H1 (cell line): ENCODE results near the gene SLC25A26. TPM values are rescaled to one million over a fixed set of nuclear protein-coding genes. Genes with fewer than 3 reads are reported as not detected.

Source experiments
- CTCF ChIA-PET: fragments of 300-600 bp; sonication (Branson Sonifier 250); formaldehyde crosslinking; loops from one replicate; lab custom pipeline; 2021; ENCODE audit not compliant: partially characterized antibody; lab: Charles Lee
- POLR2A ChIA-PET: fragments of 300-600 bp; sonication (Branson Sonifier 250); formaldehyde crosslinking; loops from one replicate; lab custom pipeline; 2021; ENCODE audit warnings: inconsistent platforms; ENCODE audit not compliant: partially characterized antibody; lab: Charles Lee
- DNase-seq, 2 experiments: peaks; one replicate each; pipeline versions ENCODE4 v3.0.0 to v3.0.0-alpha.2; 2010 to 2022; ENCODE audit warnings: low spot score in 2 of 2, low read depth in 1 of 2, mixed read lengths in 1 of 2
- FAIRE-seq: peaks from 2 replicates; lab custom pipeline; 2011; peaks lifted over from hg19 to GRCh38; lab: Jason Lieb, UNC
- H2AFZ ChIP-seq: 2 replicates; pipeline ENCODE4 v1.8.1; 2012; ENCODE audit warnings: low read length, inconsistent platforms
- H2AK5ac ChIP-seq: 2 replicates; pipeline ENCODE4 v1.6.1; 2013; ENCODE audit warnings: low read depth, low read length
- H2BK120ac ChIP-seq: replicated peaks from 2 replicates; pipeline ENCODE3; 2013; ENCODE audit warnings: low read depth, low read length, inconsistent platforms
- H2BK12ac ChIP-seq: 2 replicates; pipeline ENCODE4 v1.6.1; 2013; ENCODE audit warnings: low read depth, low read length
- H2BK15ac ChIP-seq: 2 replicates; pipeline ENCODE4 v1.6.1; 2013; ENCODE audit warnings: low read length
- H2BK20ac ChIP-seq: 2 replicates; pipeline ENCODE4 v1.6.1; 2013; ENCODE audit warnings: low read length
- H2BK5ac ChIP-seq: 2 replicates; pipeline ENCODE4 v1.6.1; 2013; ENCODE audit warnings: low read depth, low read length
- H3K14ac ChIP-seq: 2 replicates; pipeline ENCODE4 v1.6.1; 2013; ENCODE audit warnings: inconsistent platforms; ENCODE audit not compliant: insufficient read length
- H3K18ac ChIP-seq: 2 replicates; pipeline ENCODE4 v1.6.1; 2013; ENCODE audit warnings: low read length; ENCODE audit errors: extremely low read depth
- H3K23ac ChIP-seq: 2 replicates; pipeline ENCODE4 v1.6.1; 2013; ENCODE audit warnings: inconsistent platforms; ENCODE audit not compliant: insufficient read length
- H3K23me2 ChIP-seq: 2 replicates; pipeline ENCODE4 v1.6.1; 2013; ENCODE audit warnings: low read depth, low read length
- H3K27ac ChIP-seq: 2 replicates; pipeline ENCODE4 v1.6.1; 2011; ENCODE audit warnings: low read depth, low read length, inconsistent platforms
- H3K27me3 ChIP-seq, 4 experiments: replicated peaks in 1 of 4; 1 replicate in 1 of 4; 2 replicates in 3 of 4; pipeline versions ENCODE4 v1.6.1 to v1.8.1; 2011 to 2013; ENCODE audit warnings: low read length in 3 of 4, mild to moderate bottlenecking in 3 of 4, inconsistent platforms in 2 of 4, mixed read lengths in 2 of 4, moderate library complexity in 1 of 4; ENCODE audit not compliant: control insufficient read depth in 3 of 4, insufficient read depth in 3 of 4; ENCODE audit errors: extremely low read depth in 1 of 4
- H3K36me3 ChIP-seq, 4 experiments: 2 replicates each; pipeline versions ENCODE4 v1.6.1 to v1.8.1; 2011 to 2013; ENCODE audit warnings: mild to moderate bottlenecking in 4 of 4, low read length in 3 of 4, moderate library complexity in 2 of 4, control low read depth in 1 of 4, inconsistent platforms in 1 of 4; ENCODE audit not compliant: insufficient read depth in 4 of 4, control insufficient read depth in 2 of 4
- H3K4ac ChIP-seq: replicated peaks from 2 replicates; pipeline ENCODE3; 2013; ENCODE audit warnings: low read length, low read depth, mixed read lengths, inconsistent platforms; ENCODE audit not compliant: insufficient read length
- H3K4me1 ChIP-seq, 4 experiments: replicated peaks in 1 of 4; 1 replicate in 1 of 4; 2 replicates in 3 of 4; pipeline versions ENCODE4 v1.6.1 to v1.8.1; 2011 to 2013; ENCODE audit warnings: low read length in 3 of 4, inconsistent platforms in 2 of 4, mixed read lengths in 1 of 4; ENCODE audit not compliant: insufficient read depth in 4 of 4, control insufficient read depth in 3 of 4
- H3K4me2 ChIP-seq, 2 experiments: 2 replicates each; pipeline versions ENCODE4 v1.6.1 to v1.8.1; 2011 to 2013; ENCODE audit warnings: low read depth in 2 of 2, low read length in 2 of 2, control low read depth in 1 of 2, inconsistent platforms in 1 of 2, mild to moderate bottlenecking in 1 of 2; ENCODE audit not compliant: insufficient read depth in 1 of 2
- H3K4me3 ChIP-seq, 4 experiments: fragments of 200-600, 300-600 bp in 1 of 4; sonication (generic), shearing (Covaris generic), sonication (Bioruptor Twin) in 1 of 4; 2 replicates each; pipeline versions ENCODE4 v1.5.1 to v1.8.1; 2011 to 2016; ENCODE audit warnings: low read length in 4 of 4, low read depth in 3 of 4, control low read depth in 2 of 4, inconsistent platforms in 2 of 4, mild to moderate bottlenecking in 2 of 4, mixed read lengths in 1 of 4, moderate library complexity in 1 of 4; ENCODE audit not compliant: insufficient read depth in 2 of 4; ENCODE audit errors: extremely low read depth in 1 of 4
- H3K56ac ChIP-seq: replicated peaks from 2 replicates; pipeline ENCODE3; 2013; ENCODE audit warnings: low read depth, mild to moderate bottlenecking, mixed read lengths, low read length, inconsistent platforms; ENCODE audit not compliant: insufficient read length
- H3K79me1 ChIP-seq: 2 replicates; pipeline ENCODE4 v1.6.1; 2013; ENCODE audit warnings: low read depth, low read length, control low read depth
- H3K79me2 ChIP-seq, 2 experiments: 2 replicates each; pipeline versions ENCODE4 v1.6.1 to v1.8.1; 2012 to 2013; ENCODE audit warnings: low read length in 2 of 2, mild to moderate bottlenecking in 2 of 2, inconsistent platforms in 1 of 2; ENCODE audit not compliant: insufficient read depth in 2 of 2, control insufficient read depth in 1 of 2
- H3K9ac ChIP-seq, 4 experiments: replicated peaks in 1 of 4; 1 replicate in 1 of 4; 2 replicates in 3 of 4; pipeline versions ENCODE4 v1.6.1 to v1.8.1; 2011 to 2013; ENCODE audit warnings: low read depth in 3 of 4, low read length in 3 of 4, control low read depth in 2 of 4, mild to moderate bottlenecking in 2 of 4, moderate library complexity in 2 of 4, inconsistent platforms in 1 of 4; ENCODE audit errors: extremely low read depth in 1 of 4
- H3K9me3 ChIP-seq, 2 experiments: 2 replicates each; pipeline versions ENCODE4 v1.6.1 to v1.8.1; 2012 to 2013; ENCODE audit warnings: mild to moderate bottlenecking in 2 of 2, moderate library complexity in 2 of 2, control low read depth in 1 of 2, inconsistent platforms in 1 of 2, low read depth in 1 of 2, low read length in 1 of 2, mixed read lengths in 1 of 2; ENCODE audit not compliant: insufficient read depth in 2 of 2
- H4K20me1 ChIP-seq, 2 experiments: replicated peaks in 1 of 2; 2 replicates each; pipeline versions ENCODE3 to v1.8.1; 2011 to 2013; ENCODE audit warnings: inconsistent platforms in 2 of 2, low read length in 2 of 2, mild to moderate bottlenecking in 1 of 2; ENCODE audit not compliant: insufficient read depth in 2 of 2, control insufficient read depth in 1 of 2
- H4K5ac ChIP-seq: 2 replicates; pipeline ENCODE4 v1.6.1; 2013; ENCODE audit warnings: low read length, low read depth, mixed read lengths, inconsistent platforms; ENCODE audit not compliant: insufficient read length
- H4K8ac ChIP-seq: 2 replicates; pipeline ENCODE4 v1.8.0; 2013; ENCODE audit warnings: mild to moderate bottlenecking, moderate library complexity, low read length, inconsistent platforms; ENCODE audit not compliant: insufficient read depth; ENCODE audit errors: extremely low read depth
- H4K91ac ChIP-seq: replicated peaks from 2 replicates; pipeline ENCODE3; 2013; ENCODE audit warnings: low read length, mixed read lengths, inconsistent platforms; ENCODE audit not compliant: insufficient read length
- ASH2L ChIP-seq: fragments of 200-600, 300-600 bp; sonication (generic); IDR thresholded peaks from one replicate; pipeline ENCODE4 v1.7.1; 2017; ENCODE audit warnings: low read length
- CBX5 ChIP-seq: fragments of 300-800, 300-1000 bp; sonication (generic); IDR thresholded peaks from 2 replicates; pipeline ENCODE4 v1.7.1; 2016; ENCODE audit warnings: antibody characterized with exemption, low read length, low read depth
- GTF2F1 ChIP-seq: IDR thresholded peaks from 2 replicates; pipeline ENCODE4 v1.6.1; 2012; ENCODE audit warnings: low read depth, low read length, improper control_type of control experiment, borderline replicate concordance
- HDAC2 ChIP-seq, 2 experiments: fragments of 300-600 bp in 1 of 2; sonication (generic) in 1 of 2; IDR thresholded peaks; 2 replicates each; pipeline ENCODE4 v1.6.1; 2011 to 2012; ENCODE audit warnings: low read depth in 2 of 2, low read length in 2 of 2, mild to moderate bottlenecking in 2 of 2, moderate library complexity in 2 of 2, borderline replicate concordance in 1 of 2, inconsistent platforms in 1 of 2
- KDM5A ChIP-seq: fragments of 200-600 bp; IDR thresholded peaks from 2 replicates; pipeline ENCODE4 v1.7.1; 2012; ENCODE audit warnings: mild to moderate bottlenecking, low read length, inconsistent platforms, mixed read lengths
- MAX ChIP-seq: IDR thresholded peaks from 2 replicates; pipeline ENCODE4 v1.6.1; 2012; ENCODE audit warnings: inconsistent platforms
- NRF1 ChIP-seq: IDR thresholded peaks from 2 replicates; pipeline ENCODE4 v1.6.1; 2011; ENCODE audit warnings: mild to moderate bottlenecking, low read depth, low read length, improper control_type of control experiment
- RAD21 ChIP-seq, 2 experiments: IDR thresholded peaks in 1 of 2; conservative IDR thresholded peaks in 1 of 2; 2 replicates each; pipeline ENCODE4 v1.6.1; 2011; ENCODE audit warnings: low read depth in 2 of 2, low read length in 2 of 2, improper control_type of control experiment in 1 of 2, inconsistent platforms in 1 of 2, mild to moderate bottlenecking in 1 of 2, moderate library complexity in 1 of 2
- RFX5 ChIP-seq: IDR thresholded peaks from 2 replicates; pipeline ENCODE4 v1.6.1; 2011; ENCODE audit warnings: low read depth, low read length, improper control_type of control experiment, borderline replicate concordance
- SAP30 ChIP-seq: fragments of 300-600 bp; sonication (generic); IDR thresholded peaks from 2 replicates; pipeline ENCODE4 v1.7.1; 2012; ENCODE audit warnings: low read length, moderate library complexity, mild to moderate bottlenecking, inconsistent platforms; ENCODE audit not compliant: insufficient read depth, insufficient replicate concordance
- SIX5 ChIP-seq: IDR thresholded peaks from 2 replicates; pipeline ENCODE4 v1.6.1; 2011; ENCODE audit warnings: mild to moderate bottlenecking, low read depth, low read length
- SP2 ChIP-seq: IDR thresholded peaks from 2 replicates; pipeline ENCODE4 v1.6.1; 2012; ENCODE audit warnings: mild to moderate bottlenecking, low read length, inconsistent platforms
- TAF7 ChIP-seq: optimal IDR thresholded peaks from 2 replicates; pipeline ENCODE3; 2011; ENCODE audit warnings: low read depth, mild to moderate bottlenecking, inconsistent platforms, low read length, moderate library complexity, borderline replicate concordance
- ZNF274 ChIP-seq: IDR thresholded peaks from 2 replicates; pipeline ENCODE4 v1.7.0; 2012; ENCODE audit warnings: low read length, borderline replicate concordance; ENCODE audit errors: extremely low read depth
- WGBS, 2 experiments: shearing (Covaris generic) in 1 of 2; methylation state at CpG; one replicate each; pipeline versions ENCODE4 v1.1.6 to v1.1.7; 2013 to 2015; ENCODE audit warnings: low lambda C conversion rate in 2 of 2, mixed read lengths in 2 of 2, inconsistent platforms in 1 of 2, low coverage in 1 of 2, missing lambda C conversion rate in 1 of 2; ENCODE audit not compliant: insufficient replicate concordance in 2 of 2, insufficient coverage in 1 of 2, insufficient read length in 1 of 2; ENCODE audit errors: extremely low coverage in 1 of 2, missing lambda C conversion rate in 1 of 2; 5-methylcytosine and 5-hydroxymethylcytosine counted together
- polyA plus RNA-seq, 7 experiments: library from polyadenylated mRNA; depleted of rRNA in 3 of 7; stranded (reverse) in 5 of 7; unstranded in 2 of 7; fragments of >200 nt in 5 of 7; fragments of 200-250 nt in 2 of 7; gene quantifications; 1 replicate in 5 of 7; 2 replicates in 1 of 7; 4 replicates in 1 of 7; pipeline versions ENCODE4 v1.2.1 to v1.2.3, GENCODE V29; 2011 to 2013; ENCODE audit warnings: missing spikeins in 2 of 7, mixed read lengths in 2 of 7
- total RNA-seq: library from RNA; stranded (reverse); fragmentation: NEBNext Ultra II Directional; extraction: Animal tissue kit (Norgen Biotek cat#: 25700); gene quantifications from 2 replicates; pipeline ENCODE4 v1.2.1, GENCODE V29; 2021

The SLC25A26 gene
- total and polyA plus RNA-seq, 2 of the 8 experiments (the other 6 are each of a cell fraction or from before 2014, with no cell fraction given) = 30.0 to 37.0 TPM

- H3K79me1 ChIP-seq = no peaks in the 10 kb centered on the region
- H3K23me2 ChIP-seq = no peaks in the 10 kb centered on the region; the same call in 1 of the 2 replicates
- H3K18ac ChIP-seq = no peak overlapping the region
- H3K9me3 ChIP-seq = no peaks in the 10 kb centered on the region; a peak in 1 of 4 replicates
- no peak overlapping the region for H2BK120ac ChIP-seq
- H2BK5ac ChIP-seq = no peak overlapping the region
- no peak overlapping the region for H4K8ac ChIP-seq
- H3K36me3 ChIP-seq = no peaks in the 10 kb centered on the region
- H3K27me3 ChIP-seq = peaks cover 0 to 1% (median 0%) of the 10 kb centered on the region in 4 experiments; a peak in 1 of 7 replicates
- H3K23ac ChIP-seq = no peak overlapping the region
- H3K4ac ChIP-seq = no peak overlapping the region
- H3K9ac ChIP-seq = no peak overlapping the region
- no peak overlapping the region for H3K14ac ChIP-seq
- POLR2A ChIA-PET = no interaction called here
- H2AFZ ChIP-seq = no peak overlapping the region
- no peaks in the 10 kb centered on the region for H3K79me2 ChIP-seq
- H2BK20ac ChIP-seq = no peak overlapping the region
- CTCF ChIA-PET = interaction anchor here (1.0 to 3.3 kb wide), 4 partner anchors 10 to 105 kb away, joined by 3 to 14 read pairs (median 4); no protein-coding TSS in a partner anchor
- H3K27ac ChIP-seq = no peak overlapping the region
- H3K4me1 ChIP-seq = no peaks in the 10 kb centered on the region
- H4K5ac ChIP-seq = no peak overlapping the region
- H2BK15ac ChIP-seq = no peak overlapping the region
- no peak overlapping the region for H3K4me2 ChIP-seq
- 100% methylated on average over 1 of the region's 1 CpG; no CpG with 5 or more reads in 1 of the 2 experiments for WGBS, 2 experiments
- no peak overlapping the region for H2BK12ac ChIP-seq
- no peak overlapping the region for H4K91ac ChIP-seq
- FAIRE-seq (no peak), DNase-seq (no peak)
- H3K4me3 ChIP-seq = no peak overlapping the region
- no peaks in the 10 kb centered on the region for H4K20me1 ChIP-seq
- H3K56ac ChIP-seq = no peak overlapping the region
- H2AK5ac ChIP-seq = no peak overlapping the region
- TF ChIP-seq MAX (no peak), KDM5A (no peak), NRF1 (no peak), SP2 (no peak), GTF2F1 (no peak), RAD21 (IDR thresholded peaks at IDR 0.05 in 1 of 2, conservative IDR thresholded peaks at IDR 0.05 in 1 of 2; ENCODE audit: low read depth in 2 of 2, low read length in 2 of 2) (no peak), CBX5 (no peak), ASH2L (no peak), SAP30 (no peak), HDAC2 (IDR thresholded peaks at IDR 0.05; ENCODE audit: borderline replicate concordance in 1 of 2, low read depth in 2 of 2, low read length in 2 of 2) (no peak), SIX5 (no peak), RFX5 (no peak), TAF7 (no peak), ZNF274 (no peak)
Measured at GRCh38 chr3:66269411-66269810, 48.6 kb downstream of the SLC25A26 start.
